HepG2 (cell line): ENCODE results near the gene AQP5. TPM values are rescaled to one million over a fixed set of nuclear protein-coding genes. Genes with fewer than 3 reads are reported as not detected.

Source experiments
- ATAC-seq: fragments of 200-7000 bp; cut with Tn5 transposase; 3 replicates; pipeline ENCODE4 v1.9.1; 2020; ENCODE audit warnings: mild to moderate bottlenecking, moderate library complexity
- Bru-seq: library from RNA; stranded (reverse); fragments of 400-500 nt; gene quantifications from one replicate; lab custom pipeline; 2021; lab: Mats Ljungman, UMichigan
- BruChase-seq, 2 experiments: library from RNA; stranded (reverse); fragments of 400-500 nt; gene quantifications; one replicate each; lab custom pipeline; 2021; lab: Mats Ljungman, UMichigan
- BruUV-seq: library from RNA; stranded (reverse); fragments of 400-500 nt; replicated peaks from 2 replicates; lab custom pipeline; 2021; lab: Mats Ljungman, UMichigan
- CTCF ChIA-PET: fragments of 300-600 bp; formaldehyde crosslinking; extraction: SDS; loops from one replicate; lab custom pipeline; 2021; ENCODE audit warnings: low total read pairs, inconsistent platforms, low intra/inter-chr PET ratio; lab: Yijun Ruan, JAX
- POLR2A ChIA-PET: fragments of 350-600 bp; sonication (Branson Sonifier 250); formaldehyde crosslinking; loops from one replicate; lab custom pipeline; 2020; ENCODE audit warnings: antibody characterized with exemption, inconsistent platforms; lab: Yijun Ruan, JAX
- DNase-seq: peaks from one replicate; pipeline ENCODE4 v3.0.0-alpha.2; 2015; ENCODE audit warnings: low spot score
- FAIRE-seq: peaks from 3 replicates; lab custom pipeline; 2011; peaks lifted over from hg19 to GRCh38; lab: Jason Lieb, UNC
- H2AFZ ChIP-seq: one replicate; pipeline ENCODE4 v1.6.1; 2011; ENCODE audit warnings: low read length, inconsistent platforms
- H3K27ac ChIP-seq: fragments of 300-600 bp; 3 replicates; pipeline ENCODE4 v1.8.0; 2011; ENCODE audit warnings: mixed run types, mild to moderate bottlenecking, mixed read lengths, low read length, inconsistent platforms; ENCODE audit not compliant: insufficient read depth; ENCODE audit errors: extremely low read length
- H3K27me3 ChIP-seq, 2 experiments: fragments of 200-600 bp in 1 of 2; 2 replicates in 1 of 2; 3 replicates in 1 of 2; pipeline versions ENCODE4 v1.6.0 to v1.8.0; 2011; ENCODE audit warnings: low read length in 2 of 2, mild to moderate bottlenecking in 2 of 2, moderate library complexity in 2 of 2, inconsistent platforms in 1 of 2; ENCODE audit not compliant: insufficient read depth in 2 of 2, control insufficient read depth in 1 of 2
- H3K36me3 ChIP-seq, 2 experiments: fragments of 200-600 bp in 1 of 2; replicated peaks in 1 of 2; 2 replicates in 1 of 2; 3 replicates in 1 of 2; pipeline versions ENCODE4 v1.5.1 to v1.8.0; 2011; ENCODE audit warnings: low read length in 2 of 2, inconsistent platforms in 1 of 2; ENCODE audit not compliant: insufficient read depth in 2 of 2, control insufficient read depth in 1 of 2
- H3K4me1 ChIP-seq: 2 replicates; pipeline ENCODE4 v1.5.1; 2012; ENCODE audit warnings: low read length, inconsistent platforms; ENCODE audit not compliant: insufficient read depth
- H3K4me2 ChIP-seq: 2 replicates; pipeline ENCODE4 v1.6.0; 2011; ENCODE audit warnings: low read depth, low read length, inconsistent platforms
- H3K4me3 ChIP-seq, 3 experiments: fragments of 200-600 bp in 1 of 3; sonication (generic), shearing (Covaris generic) in 1 of 3; replicated peaks in 1 of 3; 2 replicates each; pipeline ENCODE4 v1.5.1; 2011 to 2016; ENCODE audit warnings: low read length in 3 of 3, inconsistent platforms in 2 of 3, low read depth in 2 of 3, mild to moderate bottlenecking in 2 of 3, control low read depth in 1 of 3, mixed read lengths in 1 of 3; ENCODE audit not compliant: insufficient read depth in 1 of 3
- H3K79me2 ChIP-seq: one replicate; pipeline ENCODE4 v1.6.1; 2011; ENCODE audit warnings: low read length, inconsistent platforms; ENCODE audit not compliant: insufficient read depth
- H3K9ac ChIP-seq: 2 replicates; pipeline ENCODE4 v1.6.0; 2011; ENCODE audit warnings: mild to moderate bottlenecking, low read depth, low read length, inconsistent platforms; ENCODE audit not compliant: insufficient read depth
- H3K9me3 ChIP-seq: 2 replicates; pipeline ENCODE4 v1.5.1; 2012; ENCODE audit warnings: mild to moderate bottlenecking, low read length
- H4K20me1 ChIP-seq: 2 replicates; pipeline ENCODE4 v1.6.0; 2011; ENCODE audit warnings: inconsistent platforms, mild to moderate bottlenecking, low read length, moderate library complexity; ENCODE audit not compliant: insufficient read depth
- HIVEP1 ChIP-seq: sonication (generic); formaldehyde crosslinking; IDR thresholded peaks from 2 replicates; pipeline ENCODE4 v1.4.0; 2020; ENCODE audit warnings: mild to moderate bottlenecking, missing genetic modification reagents
- NFYB ChIP-seq: sonication (generic); formaldehyde crosslinking; IDR thresholded peaks from 2 replicates; pipeline ENCODE4 v1.4.0; 2020; ENCODE audit warnings: missing genetic modification reagents
- PAF1 ChIP-seq: IDR thresholded peaks from 2 replicates; pipeline ENCODE4 v1.6.1; 2016; ENCODE audit warnings: missing genetic modification reagents, missing compliant biosample characterization
- PLRG1 ChIP-seq: fragments of 450-650 bp; conservative IDR thresholded peaks from 2 replicates; pipeline ENCODE4 v1.6.1; 2016
- SALL2 ChIP-seq: sonication (generic); formaldehyde crosslinking; IDR thresholded peaks from 2 replicates; pipeline ENCODE4 v1.8.1; 2023; ENCODE audit warnings: mild to moderate bottlenecking, missing genetic modification reagents, inconsistent platforms
- ZNF230 ChIP-seq: sonication (generic); formaldehyde crosslinking; IDR thresholded peaks from 2 replicates; pipeline ENCODE4 v1.4.0; 2020; ENCODE audit warnings: mild to moderate bottlenecking, missing genetic modification reagents
- ZNF333 ChIP-seq: sonication (generic); formaldehyde crosslinking; IDR thresholded peaks from 2 replicates; pipeline ENCODE4 v1.4.0; 2020; ENCODE audit warnings: mild to moderate bottlenecking, missing genetic modification reagents, borderline replicate concordance
- WGBS: methylation state at CpG from one replicate; pipeline ENCODE4 v1.1.6; 2017; ENCODE audit warnings: low lambda C conversion rate; 5-methylcytosine and 5-hydroxymethylcytosine counted together
- in situ Hi-C: cut with HindIII; loops from 2 replicates; pipeline ENCODE4 v1.10.0; 2017; ENCODE audit warnings: low pct_unique_long_range_greater_than_20kb; ENCODE audit not compliant: extremely low pct_ligation_motif_present
- intact Hi-C: fragments of 100-400 bp; cut with micrococcal nuclease; formaldehyde crosslinking; loops from one replicate; pipeline ENCODE4 v1.10.0; 2022; ENCODE audit not compliant: unreplicated experiment
- long read RNA-seq, 2 experiments: library from RNA in 1 of 2; library from polyadenylated mRNA in 1 of 2; stranded (forward) in 1 of 2; unstranded in 1 of 2; transcript quantifications; one replicate each; pipeline ENCODE4 v2.0.0, GENCODE V29; 2019 to 2022
- polyA minus RNA-seq, 3 experiments: library from RNA; depleted of rRNA, polyadenylated mRNA; stranded (reverse); fragments of >200 nt; gene quantifications; 2 replicates each; pipeline ENCODE4 v1.2.3, GENCODE V29; 2011; ENCODE audit warnings: low replicate concordance in 1 of 3
- polyA plus RNA-seq, 8 experiments: library from polyadenylated mRNA; depleted of rRNA in 3 of 8; stranded (reverse) in 7 of 8; unstranded in 1 of 8; fragments of >200 nt; fragmentation: Illumina TruSeq in 4 of 8; extraction: Trizol in 4 of 8; gene quantifications; 2 replicates each; pipeline versions ENCODE4 v1.2.1 to v1.2.3, GENCODE V29; 2011 to 2016; ENCODE audit warnings: low read depth in 4 of 8, missing spikeins in 1 of 8, mixed read lengths in 1 of 8; ENCODE audit not compliant: insufficient read depth in 1 of 8
- total RNA-seq, 5 experiments: library from RNA; depleted of rRNA; stranded (reverse); fragments of >200 nt; fragmentation: Illumina TruSeq; extraction: Trizol; gene quantifications; 2 replicates each; pipeline ENCODE4 v1.2.3, GENCODE V29; 2016; ENCODE audit warnings: low read depth in 1 of 5
- TF ChIP-seq, protein P1 (sequence below): sonication (generic); formaldehyde crosslinking; conservative IDR thresholded peaks from 2 replicates; pipeline ENCODE4 v1.4.0; 2020; ENCODE audit warnings: missing genetic modification reagents
- TF ChIP-seq, protein P2 (sequence below): sonication (generic); formaldehyde crosslinking; IDR thresholded peaks from 2 replicates; pipeline ENCODE4 v1.4.0; 2020; ENCODE audit warnings: missing genetic modification reagents
- TF ChIP-seq, protein P3 (sequence below): IDR thresholded peaks from 2 replicates; pipeline ENCODE4 v1.6.1; 2016; ENCODE audit warnings: missing biosample characterization, missing genetic modification reagents, low read depth

AQP5 gene
- not detected in 2 replicates for total RNA-seq (2016; rRNA removed; fragmentation: Illumina TruSeq; extraction: Trizol)
- total RNA-seq (2016; cell fraction: cytosol; rRNA removed; fragmentation: Illumina TruSeq; extraction: Trizol; ENCODE audit: low read depth), result not detected in 2 replicates
- not detected in 2 replicates for total RNA-seq (2016; cell fraction: insoluble cytoplasmic fraction; rRNA removed; fragmentation: Illumina TruSeq; extraction: Trizol)
- total RNA-seq (2016; cell fraction: membrane; rRNA removed; fragmentation: Illumina TruSeq; extraction: Trizol), result not detected in 2 replicates
- not detected in 2 replicates for total RNA-seq (2016; cell fraction: nucleus; rRNA removed; fragmentation: Illumina TruSeq; extraction: Trizol)
- not detected in 2 replicates for polyA plus RNA-seq (2011; rRNA removed)
- polyA plus RNA-seq (2011; cell fraction: cytosol; rRNA removed), result not detected in 2 replicates
- not detected in 2 replicates for polyA plus RNA-seq (2011; cell fraction: nucleus; rRNA removed)
- not detected in 2 replicates for polyA plus RNA-seq (2012)
- not detected in 2 replicates for polyA plus RNA-seq (2016; cell fraction: cytosol; fragmentation: Illumina TruSeq; extraction: Trizol; ENCODE audit: low read depth)
- not detected in 2 replicates for polyA plus RNA-seq (2016; cell fraction: insoluble cytoplasmic fraction; fragmentation: Illumina TruSeq; extraction: Trizol; ENCODE audit: low read depth)
- polyA plus RNA-seq (2016; cell fraction: membrane; fragmentation: Illumina TruSeq; extraction: Trizol; ENCODE audit: low read depth), result not detected in 2 replicates
- not detected in 2 replicates for polyA plus RNA-seq (2016; cell fraction: nucleus; fragmentation: Illumina TruSeq; extraction: Trizol; ENCODE audit: insufficient read depth, low read depth)
- polyA minus RNA-seq (2011; rRNA and poly(A)+ RNA removed; ENCODE audit: low replicate concordance), result 0.82 TPM in 1 of 2 replicates, not detected in the other
- polyA minus RNA-seq (2011; cell fraction: cytosol; rRNA and poly(A)+ RNA removed), result not detected in 2 replicates
- polyA minus RNA-seq (2011; cell fraction: nucleus; rRNA and poly(A)+ RNA removed), result not detected in 2 replicates
- Bru-seq, nascent RNA, result not detected
- BruChase-seq, experiment 1, labeled RNA remaining after a 6-hour chase, result not detected
- BruChase-seq, experiment 2, labeled RNA remaining after a 2-hour chase, result not detected
- long read RNA-seq, experiment 1, result 0 reads
- long read RNA-seq, experiment 2, result 0 reads

DNA sequence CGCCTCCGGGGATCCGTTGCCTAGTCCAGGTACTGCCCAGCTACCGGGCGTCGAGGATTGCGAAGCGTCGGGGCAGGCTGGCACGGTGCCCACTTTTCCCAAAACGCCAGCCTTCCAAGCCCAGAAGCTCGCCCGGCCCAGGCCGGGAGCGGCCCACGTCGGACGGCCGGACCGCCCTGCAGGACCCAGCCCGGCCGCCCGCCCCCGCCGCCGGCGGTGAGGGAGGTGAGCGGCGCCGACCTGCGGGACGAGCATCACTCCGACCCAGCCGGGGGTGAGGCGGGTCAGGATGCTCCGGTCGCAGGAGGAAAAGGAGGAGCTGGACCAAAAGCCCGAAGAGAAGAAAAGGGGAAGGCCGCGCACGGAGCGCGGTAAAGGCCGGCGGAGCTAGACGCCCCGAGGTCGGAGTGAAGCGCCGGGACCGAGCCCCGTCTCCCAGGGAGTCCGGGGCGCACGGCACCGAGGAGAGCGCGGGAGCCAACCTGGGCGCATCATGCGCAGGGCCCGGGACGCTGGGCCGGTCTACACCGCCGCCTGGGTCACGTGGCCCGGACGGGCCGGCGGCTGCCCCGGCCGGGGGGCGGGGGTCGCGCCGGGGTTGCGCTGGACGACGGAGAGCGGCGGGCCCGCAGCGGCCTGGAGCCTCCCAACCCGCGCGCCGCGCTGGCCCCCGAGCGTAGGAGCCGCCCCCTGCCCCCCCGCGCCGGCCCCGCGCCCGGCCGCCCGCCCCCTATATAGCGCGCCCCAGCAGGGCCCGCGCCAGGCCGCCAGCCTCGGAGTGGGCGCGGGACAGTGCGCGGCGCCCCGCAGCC is at the start of gene AQP5:
AQP5 (plus strand) TSS at position 762 of the 812 bp plus-strand sequence. CDS start 146 bp downstream, outside the sequence.
- H3K36me3 ChIP-seq, result no peaks in the 10 kb centered on the region
- in situ Hi-C loops (no loop called here), intact Hi-C loops (no loop called here)
- 94% methylated on average over 35 of the region's 111 CpGs for WGBS
- H2AFZ ChIP-seq, result no peak within 1 kb of the TSS
- no peak within 1 kb of the TSS for H3K9ac ChIP-seq
- ATAC-seq (no peak), FAIRE-seq (no peak), DNase-seq (no peak)
- H3K27ac ChIP-seq, result no peak within 1 kb of the TSS
- POLR2A ChIA-PET, result no interaction called here
- CTCF ChIA-PET, result no interaction called here
- H4K20me1 ChIP-seq, result no peaks in the 10 kb centered on the region
- BruUV-seq, result no TSS peak
- H3K4me3 ChIP-seq, result no peak within 1 kb of the TSS
- peaks cover 4 to 56% of the 10 kb centered on the region in 2 experiments for H3K27me3 ChIP-seq
- no peaks in the 10 kb centered on the region for H3K9me3 ChIP-seq
- H3K4me1 ChIP-seq, result peaks cover 41% of the 10 kb centered on the region
- no peaks in the 10 kb centered on the region for H3K79me2 ChIP-seq
- H3K4me2 ChIP-seq, result peak within 1 kb of the TSS; percentile 65; the same call in 1 of the 2 replicates
- no peak for TF ChIP-seq ZNF230
- no peak for TF ChIP-seq HIVEP1 (CRISPR knock-in tag)
- TF ChIP-seq PLRG1, result no peak
- no peak for TF ChIP-seq NFYB (CRISPR knock-in tag)
- TF ChIP-seq, protein P1, sequence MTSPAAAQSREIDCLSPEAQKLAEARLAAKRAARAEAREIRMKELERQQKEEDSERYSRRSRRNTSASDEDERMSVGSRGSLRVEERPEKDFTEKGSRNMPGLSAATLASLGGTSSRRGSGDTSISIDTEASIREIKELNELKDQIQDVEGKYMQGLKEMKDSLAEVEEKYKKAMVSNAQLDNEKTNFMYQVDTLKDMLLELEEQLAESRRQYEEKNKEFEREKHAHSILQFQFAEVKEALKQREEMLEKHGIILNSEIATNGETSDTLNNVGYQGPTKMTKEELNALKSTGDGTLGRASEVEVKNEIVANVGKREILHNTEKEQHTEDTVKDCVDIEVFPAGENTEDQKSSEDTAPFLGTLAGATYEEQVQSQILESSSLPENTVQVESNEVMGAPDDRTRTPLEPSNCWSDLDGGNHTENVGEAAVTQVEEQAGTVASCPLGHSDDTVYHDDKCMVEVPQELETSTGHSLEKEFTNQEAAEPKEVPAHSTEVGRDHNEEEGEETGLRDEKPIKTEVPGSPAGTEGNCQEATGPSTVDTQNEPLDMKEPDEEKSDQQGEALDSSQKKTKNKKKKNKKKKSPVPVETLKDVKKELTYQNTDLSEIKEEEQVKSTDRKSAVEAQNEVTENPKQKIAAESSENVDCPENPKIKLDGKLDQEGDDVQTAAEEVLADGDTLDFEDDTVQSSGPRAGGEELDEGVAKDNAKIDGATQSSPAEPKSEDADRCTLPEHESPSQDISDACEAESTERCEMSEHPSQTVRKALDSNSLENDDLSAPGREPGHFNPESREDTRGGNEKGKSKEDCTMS (CRISPR knock-in tag), result no peak
- TF ChIP-seq SALL2, result no peak
- TF ChIP-seq, protein P2, sequence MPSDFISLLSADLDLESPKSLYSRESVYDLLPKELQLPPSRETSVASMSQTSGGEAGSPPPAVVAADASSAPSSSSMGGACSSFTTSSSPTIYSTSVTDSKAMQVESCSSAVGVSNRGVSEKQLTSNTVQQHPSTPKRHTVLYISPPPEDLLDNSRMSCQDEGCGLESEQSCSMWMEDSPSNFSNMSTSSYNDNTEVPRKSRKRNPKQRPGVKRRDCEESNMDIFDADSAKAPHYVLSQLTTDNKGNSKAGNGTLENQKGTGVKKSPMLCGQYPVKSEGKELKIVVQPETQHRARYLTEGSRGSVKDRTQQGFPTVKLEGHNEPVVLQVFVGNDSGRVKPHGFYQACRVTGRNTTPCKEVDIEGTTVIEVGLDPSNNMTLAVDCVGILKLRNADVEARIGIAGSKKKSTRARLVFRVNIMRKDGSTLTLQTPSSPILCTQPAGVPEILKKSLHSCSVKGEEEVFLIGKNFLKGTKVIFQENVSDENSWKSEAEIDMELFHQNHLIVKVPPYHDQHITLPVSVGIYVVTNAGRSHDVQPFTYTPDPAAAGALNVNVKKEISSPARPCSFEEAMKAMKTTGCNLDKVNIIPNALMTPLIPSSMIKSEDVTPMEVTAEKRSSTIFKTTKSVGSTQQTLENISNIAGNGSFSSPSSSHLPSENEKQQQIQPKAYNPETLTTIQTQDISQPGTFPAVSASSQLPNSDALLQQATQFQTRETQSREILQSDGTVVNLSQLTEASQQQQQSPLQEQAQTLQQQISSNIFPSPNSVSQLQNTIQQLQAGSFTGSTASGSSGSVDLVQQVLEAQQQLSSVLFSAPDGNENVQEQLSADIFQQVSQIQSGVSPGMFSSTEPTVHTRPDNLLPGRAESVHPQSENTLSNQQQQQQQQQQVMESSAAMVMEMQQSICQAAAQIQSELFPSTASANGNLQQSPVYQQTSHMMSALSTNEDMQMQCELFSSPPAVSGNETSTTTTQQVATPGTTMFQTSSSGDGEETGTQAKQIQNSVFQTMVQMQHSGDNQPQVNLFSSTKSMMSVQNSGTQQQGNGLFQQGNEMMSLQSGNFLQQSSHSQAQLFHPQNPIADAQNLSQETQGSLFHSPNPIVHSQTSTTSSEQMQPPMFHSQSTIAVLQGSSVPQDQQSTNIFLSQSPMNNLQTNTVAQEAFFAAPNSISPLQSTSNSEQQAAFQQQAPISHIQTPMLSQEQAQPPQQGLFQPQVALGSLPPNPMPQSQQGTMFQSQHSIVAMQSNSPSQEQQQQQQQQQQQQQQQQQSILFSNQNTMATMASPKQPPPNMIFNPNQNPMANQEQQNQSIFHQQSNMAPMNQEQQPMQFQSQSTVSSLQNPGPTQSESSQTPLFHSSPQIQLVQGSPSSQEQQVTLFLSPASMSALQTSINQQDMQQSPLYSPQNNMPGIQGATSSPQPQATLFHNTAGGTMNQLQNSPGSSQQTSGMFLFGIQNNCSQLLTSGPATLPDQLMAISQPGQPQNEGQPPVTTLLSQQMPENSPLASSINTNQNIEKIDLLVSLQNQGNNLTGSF (CRISPR knock-in tag), result no peak
- TF ChIP-seq ZNF333 (CRISPR knock-in tag), result no peak
- TF ChIP-seq, protein P3, sequence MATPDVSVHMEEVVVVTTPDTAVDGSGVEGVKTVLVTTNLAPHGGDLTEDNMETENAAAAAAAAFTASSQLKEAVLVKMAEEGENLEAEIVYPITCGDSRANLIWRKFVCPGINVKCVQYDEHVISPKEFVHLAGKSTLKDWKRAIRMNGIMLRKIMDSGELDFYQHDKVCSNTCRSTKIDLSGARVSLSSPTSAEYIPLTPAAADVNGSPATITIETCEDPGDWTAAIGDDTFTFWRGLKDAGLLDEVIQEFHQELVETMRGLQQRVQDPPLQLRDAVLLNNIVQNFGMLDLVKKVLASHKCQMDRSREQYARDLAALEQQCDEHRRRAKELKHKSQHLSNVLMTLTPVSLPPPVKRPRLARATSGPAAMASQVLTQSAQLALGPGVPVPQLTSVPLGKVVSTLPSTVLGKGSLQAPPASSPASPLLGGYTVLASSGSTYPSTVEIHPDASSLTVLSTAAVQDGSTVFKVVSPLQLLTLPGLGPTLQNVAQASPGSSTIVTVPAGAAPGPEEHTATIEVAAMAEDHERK (CRISPR knock-in tag), result no peak
- TF ChIP-seq PAF1 (CRISPR knock-in tag), result no peak
